HT-29 (cell line): ENCODE measurements around the gene SNUPN. TPM values are rescaled to one million over a fixed set of nuclear protein-coding genes. Genes with fewer than 3 reads are reported as not detected.

Experiments
- DNase-seq: peaks from one replicate; pipeline ENCODE4 v3.0.0-alpha.2; 2015; ENCODE audit warnings: low spot score
- total RNA-seq: library from RNA; depleted of rRNA; stranded (reverse); fragments of >200 nt; shearing (Covaris generic); gene quantifications from 2 replicates; pipeline ENCODE4 v1.2.3, GENCODE V29; 2014

The SNUPN gene
- total RNA-seq, 1 experiment from 2014 or later, result 27.2 TPM

GRCh38 chr15:75654201-75654907 lies 28.8 kb upstream of the SNUPN start:
- no peak for DNase-seq

- DNase-seq, result no peak
Observed at GRCh38 chr15:75653347-75653913, 27.9 kb upstream of the SNUPN start.

DNA sequence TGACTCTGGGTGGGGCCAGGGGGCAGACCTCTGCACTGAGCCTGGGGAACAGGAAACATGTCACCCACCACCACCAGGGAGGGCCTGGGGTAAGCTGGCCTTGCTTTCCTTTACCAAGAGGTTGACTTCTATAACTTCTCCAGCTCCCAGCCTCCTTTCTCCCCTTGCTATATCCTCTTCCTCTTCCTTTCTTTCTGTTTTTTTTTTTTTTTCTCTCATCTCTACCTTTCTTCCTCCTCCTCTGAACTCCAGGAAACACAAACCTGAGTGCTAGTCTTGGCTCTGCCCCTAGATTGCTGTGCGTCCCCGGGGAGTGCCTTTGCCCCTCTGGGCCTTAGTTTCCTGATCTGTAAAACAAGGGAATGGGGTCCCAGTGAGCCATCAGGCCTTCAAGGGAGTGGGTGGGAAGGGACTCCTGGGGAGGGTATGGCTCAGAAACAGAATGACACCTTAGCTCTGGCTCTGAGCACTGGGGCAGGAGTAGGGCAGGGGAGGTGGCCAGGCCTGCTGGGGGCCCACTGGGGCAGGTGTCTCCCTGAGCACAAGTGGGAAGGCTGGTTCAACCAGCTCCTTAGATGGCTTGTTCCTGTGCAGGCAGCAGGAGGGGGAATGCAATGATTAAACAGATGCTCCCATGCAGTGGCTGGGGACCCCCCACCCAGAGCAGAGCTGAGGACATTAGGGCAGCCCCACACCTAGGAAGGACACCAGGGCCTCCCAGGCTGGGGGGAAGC lies 26.5 kb upstream of the SNUPN start:
- DNase-seq, result no peak

- peak; percentile 28 for DNase-seq
Observed at GRCh38 chr15:75650908-75651809, 25.6 kb upstream of the SNUPN start.

DNA sequence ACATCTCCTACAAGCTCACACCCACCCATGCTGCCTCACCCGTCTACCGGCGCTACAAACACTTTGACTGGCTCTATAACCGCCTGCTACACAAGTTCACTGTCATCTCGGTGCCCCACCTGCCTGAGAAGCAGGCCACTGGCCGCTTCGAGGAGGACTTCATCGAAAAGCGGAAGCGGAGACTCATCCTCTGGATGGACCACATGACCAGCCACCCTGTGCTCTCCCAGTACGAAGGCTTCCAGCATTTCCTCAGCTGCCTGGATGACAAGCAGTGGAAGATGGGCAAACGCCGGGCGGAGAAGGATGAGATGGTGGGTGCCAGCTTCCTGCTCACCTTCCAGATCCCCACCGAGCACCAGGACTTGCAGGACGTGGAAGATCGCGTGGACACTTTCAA lies 24.3 kb upstream of the SNUPN start:
- DNase-seq, result no peak

- DNase-seq, result no peak
Observed at GRCh38 chr15:75649045-75649761, 23.7 kb upstream of the SNUPN start.

- peak; percentile 39 for DNase-seq
Observed at GRCh38 chr15:75648156-75649000, 22.9 kb upstream of the SNUPN start.

DNA sequence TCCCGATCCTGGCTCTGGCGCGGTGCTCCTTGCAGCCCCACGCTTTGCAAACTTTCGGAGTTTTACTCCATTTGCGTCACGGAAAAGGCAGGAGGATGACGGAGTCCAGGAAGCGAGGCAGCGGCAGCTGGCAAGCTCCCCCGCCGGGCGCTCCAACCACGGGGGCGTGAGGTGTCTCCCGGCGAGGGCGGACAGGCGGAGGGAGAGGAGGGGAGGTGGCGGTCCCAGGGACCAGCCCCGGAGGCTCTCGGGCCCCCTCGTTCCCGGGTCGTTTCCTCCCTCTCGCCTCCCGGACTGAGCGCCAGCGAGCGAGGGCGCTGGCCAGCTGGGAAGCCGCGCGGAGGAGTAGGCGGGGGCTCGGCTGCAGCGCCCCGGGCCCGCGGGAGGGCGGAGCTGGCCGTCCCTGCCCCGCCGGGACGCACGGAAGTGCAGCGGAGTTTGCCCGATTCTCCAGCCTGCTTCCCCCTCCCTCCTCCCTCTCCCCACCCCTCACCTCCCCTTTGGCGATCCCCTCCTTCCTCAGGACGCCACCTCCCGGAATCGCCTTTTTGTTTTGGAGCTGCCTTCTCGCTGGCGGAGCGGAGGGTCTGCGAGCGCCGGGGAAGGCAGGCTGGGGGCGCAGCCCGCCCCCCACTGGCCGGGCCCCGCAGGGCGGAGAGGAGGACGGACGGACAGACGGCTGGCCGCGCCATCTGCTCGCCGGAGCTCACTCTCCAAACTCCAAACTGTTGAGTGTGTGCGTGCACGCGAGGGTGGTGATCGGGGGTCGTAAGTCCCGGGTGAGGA lies 22.0 kb upstream of the SNUPN start, which contains the start of gene SNX33:
SNX33 (plus strand) TSS at position 543 of the 786 bp plus-strand sequence. CDS start 1,191 bp downstream, outside the sequence.
- DNase-seq, result peak; percentile 84

DNA sequence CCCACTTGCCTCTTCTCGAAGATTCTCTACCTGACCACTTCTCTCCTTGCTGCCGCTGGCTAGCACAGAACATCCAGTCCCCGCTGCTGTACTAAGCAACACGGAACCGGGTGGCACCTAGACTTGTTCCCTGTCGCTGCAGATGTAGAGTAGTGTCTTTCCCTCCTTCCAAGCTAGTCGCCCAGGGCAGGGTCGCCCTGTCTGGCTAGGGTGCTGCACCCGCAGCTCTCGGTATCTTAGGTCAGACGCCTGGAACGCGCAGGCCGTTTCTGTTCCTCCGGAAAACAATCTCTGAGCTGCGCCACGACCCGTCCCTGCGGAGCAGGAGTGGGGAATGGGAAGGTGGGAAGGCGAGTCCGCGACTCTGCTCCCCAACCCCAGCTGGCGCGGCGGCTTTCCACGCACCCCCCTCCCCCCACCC lies 21.4 kb upstream of the SNUPN start:
- DNase-seq, result peak; percentile 64

DNA sequence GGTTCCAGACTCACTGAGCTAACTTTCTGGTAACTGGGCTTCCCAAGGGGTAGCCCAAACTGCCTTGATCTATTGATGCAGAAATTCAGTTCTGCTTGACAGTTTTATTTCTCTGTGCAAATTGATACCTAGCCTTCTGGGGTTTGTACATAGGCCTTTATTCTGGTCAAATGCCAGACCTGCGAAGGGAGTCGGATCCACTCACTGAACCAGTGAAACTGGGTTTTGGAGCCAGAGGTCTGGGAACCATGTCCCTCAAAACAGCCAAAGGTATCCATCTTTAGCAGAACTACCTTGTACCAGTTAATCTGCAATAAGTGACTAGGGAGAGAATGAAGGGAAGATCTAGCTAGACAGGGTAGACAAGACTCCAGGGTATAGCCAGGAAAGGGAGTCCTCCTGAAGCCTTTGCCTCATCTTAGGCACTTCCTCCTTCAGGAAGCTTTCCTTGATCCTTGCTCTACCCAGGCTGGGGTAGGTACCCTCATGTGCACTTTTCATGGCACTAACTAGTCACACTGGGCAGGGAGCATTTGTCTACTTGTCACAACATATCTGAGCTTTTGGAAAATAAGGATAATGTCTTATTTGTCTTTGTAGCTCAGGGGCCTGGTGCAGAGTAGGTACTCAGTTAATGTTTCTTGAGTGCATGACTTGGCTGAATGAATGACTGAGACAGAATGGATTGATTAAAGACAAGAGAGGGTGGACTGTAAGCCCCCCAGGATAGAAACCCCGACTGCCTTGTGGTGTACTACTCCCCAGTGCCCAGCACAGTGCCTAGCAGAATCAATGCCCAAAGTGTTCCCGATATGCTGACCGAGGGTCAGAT lies 20.8 kb upstream of the SNUPN start:
- no peak for DNase-seq

GRCh38 chr15:75644376-75644775 lies 18.9 kb upstream of the SNUPN start:
- no peak for DNase-seq

DNA sequence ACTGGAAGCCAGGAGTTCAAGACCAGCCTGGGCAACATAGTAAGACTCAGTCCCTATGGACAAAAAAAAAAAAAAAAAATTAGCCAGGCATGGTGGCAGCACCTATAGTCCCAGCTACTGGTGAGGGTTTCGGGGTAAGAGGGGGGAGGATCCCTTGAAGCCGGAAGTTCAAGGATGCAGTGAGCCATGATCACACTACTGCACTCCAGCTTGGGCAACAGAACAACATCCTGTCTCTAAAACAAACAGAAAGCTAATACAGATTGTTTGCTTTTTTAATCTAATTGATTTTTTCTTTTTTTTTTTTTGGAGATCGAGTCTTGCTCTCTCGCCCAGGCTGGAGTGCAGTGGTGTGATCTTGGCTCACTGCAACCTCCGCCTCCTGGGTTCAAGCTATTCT lies 16.1 kb upstream of the SNUPN start:
- no peak for DNase-seq

GRCh38 chr15:75641179-75641503 lies 15.6 kb upstream of the SNUPN start:
- DNase-seq, result no peak

DNA sequence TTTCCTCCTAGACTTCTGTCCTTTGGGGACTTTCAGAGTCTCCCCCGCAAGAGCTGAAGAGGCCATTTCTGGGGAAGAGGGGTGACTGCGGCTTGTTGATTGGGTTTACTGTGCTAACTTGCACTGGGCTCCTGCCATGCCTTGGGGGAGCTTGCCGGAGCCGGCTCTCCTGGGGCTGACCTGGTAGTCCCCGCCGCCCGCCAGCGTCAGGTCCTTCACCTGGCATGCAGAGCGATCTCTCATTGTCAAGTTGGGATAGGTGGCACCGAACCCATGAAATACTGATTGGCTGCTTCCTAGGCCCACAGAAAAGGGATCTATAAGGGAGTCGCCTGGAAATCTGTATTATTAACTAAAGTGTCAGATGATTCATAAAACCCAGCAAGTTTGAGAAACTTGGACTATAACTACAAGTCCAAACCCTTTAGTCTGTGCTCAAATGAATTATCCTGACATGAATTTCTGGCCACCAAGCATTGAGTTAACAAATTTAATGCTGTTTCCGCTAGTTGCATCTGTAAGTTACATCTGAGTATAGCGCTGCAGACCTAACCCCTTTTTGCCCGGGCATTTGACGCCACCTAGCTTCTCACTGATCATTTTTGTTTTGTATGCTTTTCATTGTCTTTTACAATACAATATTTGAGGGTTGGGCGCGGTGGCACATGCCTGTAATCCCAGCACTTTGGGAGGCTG lies 15.1 kb upstream of the SNUPN start:
- no peak for DNase-seq

DNA sequence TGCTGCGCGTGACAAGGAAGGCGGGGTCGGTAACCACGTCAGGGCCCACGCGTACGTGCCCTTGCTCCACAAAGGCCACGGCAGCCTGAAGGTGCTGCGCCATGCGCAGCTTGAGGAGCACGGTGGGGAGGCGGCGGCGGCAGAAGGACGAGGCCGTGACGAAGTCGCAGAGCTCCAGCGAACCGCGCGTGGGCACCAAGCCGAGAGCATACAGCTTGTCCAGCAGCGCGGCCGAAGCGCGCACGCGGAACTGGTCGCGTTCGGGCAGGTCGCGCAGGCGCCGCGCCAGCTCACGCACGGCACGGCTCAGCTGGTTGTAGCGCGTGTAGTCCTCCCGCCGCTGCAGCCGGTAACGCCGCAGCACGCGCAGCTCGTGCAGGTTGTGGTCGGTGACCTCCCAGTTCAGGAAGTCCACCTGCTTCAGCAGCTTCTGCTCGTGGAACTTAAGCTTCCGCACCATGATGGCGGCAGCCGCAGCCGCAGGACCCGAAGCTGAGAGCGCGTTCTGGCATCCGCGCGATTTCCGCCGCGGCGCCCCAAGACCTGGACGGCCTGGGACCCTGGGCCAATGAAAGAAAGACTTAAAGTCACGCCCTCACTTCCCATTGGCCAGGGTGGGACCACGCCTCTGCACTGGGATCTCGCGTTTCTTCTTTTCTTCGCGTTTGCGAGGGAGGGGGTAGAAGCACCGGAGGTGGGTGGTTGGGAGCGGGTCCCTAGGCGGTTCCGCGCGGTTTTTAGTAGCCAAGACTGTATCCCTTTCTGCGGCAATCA lies 14.4 kb upstream of the SNUPN start, which contains the start of gene IMP3:
IMP3 (minus strand) TSS at position 516 of the 774 bp plus-strand sequence; CDS start at position 460, 56 bp downstream.
- peak; percentile 99 for DNase-seq

DNA sequence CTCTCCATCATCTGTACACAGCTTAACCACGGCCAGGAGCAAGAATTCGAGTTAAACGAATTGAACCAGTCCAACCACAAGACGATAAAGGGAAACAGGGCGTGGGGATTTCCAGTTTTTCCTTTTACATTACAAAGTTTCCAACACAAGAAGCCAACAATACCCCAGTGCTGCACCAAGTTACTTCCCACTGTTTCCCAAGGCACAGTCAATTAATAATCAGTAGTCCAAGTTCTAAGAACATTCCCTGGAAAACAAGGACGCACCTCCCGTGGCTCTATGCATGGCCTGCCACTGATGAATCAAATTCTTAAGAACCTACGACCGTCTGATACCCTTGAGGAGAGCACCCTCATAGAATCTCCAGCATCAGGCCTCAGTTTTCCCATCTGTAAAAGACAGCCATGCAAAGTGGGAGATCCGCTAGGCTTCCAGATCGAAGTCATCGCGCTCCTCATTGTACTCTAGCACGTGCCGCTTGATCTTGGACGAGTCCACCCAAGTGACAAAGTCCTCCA lies 13.7 kb upstream of the SNUPN start:
- peak; percentile 58 for DNase-seq
